ENCODE data around the gene PATJ. TPM values are rescaled to one million over a fixed set of nuclear protein-coding genes. Genes with fewer than 3 reads are reported as not detected.
"Not testable (repeated sequence)": the region's sequence is repeated elsewhere in the genome, so short reads cannot be mapped to it uniquely, and the experiment has no call there.

The PATJ gene
- total RNA-seq, 1 donor from 2014 or later, result 4.0 TPM

- DNase-seq (ENCODE audit: low read depth in 2 of 2), result no peak
Observed at GRCh38 chr1:61825393-61825792, 83.1 kb downstream of the PATJ start.

- peak in 1 of 2 donors; percentile 83 for DNase-seq (ENCODE audit: low read depth in 2 of 2)
Observed at GRCh38 chr1:61828805-61829204, 86.5 kb downstream of the PATJ start.

DNA sequence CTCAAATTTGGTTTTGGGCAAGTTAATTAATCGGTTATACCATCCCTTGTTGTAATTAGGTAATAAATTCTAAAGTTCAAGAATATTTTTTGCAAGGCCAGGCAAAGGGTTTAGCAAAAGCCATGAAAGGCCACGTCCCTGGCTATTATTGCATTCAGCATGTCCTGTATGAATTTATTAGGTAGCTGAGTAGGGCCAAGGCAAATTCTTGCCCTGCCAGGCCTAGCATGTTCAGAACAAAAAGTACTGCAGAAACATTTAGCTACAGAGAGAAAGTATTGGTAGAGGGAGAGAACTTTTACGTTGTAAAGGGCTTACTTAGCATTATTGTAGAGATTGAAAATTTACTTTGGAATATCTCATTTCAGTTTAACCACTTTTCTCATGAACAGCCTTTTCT, 94.4 kb downstream of the PATJ start:
- no peak for DNase-seq (ENCODE audit: low read depth in 2 of 2)

GRCh38 chr1:61837607-61838006, 95.3 kb downstream of the PATJ start:
- DNase-seq (ENCODE audit: low read depth in 2 of 2), result peak in 1 of 2 donors; percentile 28

DNA sequence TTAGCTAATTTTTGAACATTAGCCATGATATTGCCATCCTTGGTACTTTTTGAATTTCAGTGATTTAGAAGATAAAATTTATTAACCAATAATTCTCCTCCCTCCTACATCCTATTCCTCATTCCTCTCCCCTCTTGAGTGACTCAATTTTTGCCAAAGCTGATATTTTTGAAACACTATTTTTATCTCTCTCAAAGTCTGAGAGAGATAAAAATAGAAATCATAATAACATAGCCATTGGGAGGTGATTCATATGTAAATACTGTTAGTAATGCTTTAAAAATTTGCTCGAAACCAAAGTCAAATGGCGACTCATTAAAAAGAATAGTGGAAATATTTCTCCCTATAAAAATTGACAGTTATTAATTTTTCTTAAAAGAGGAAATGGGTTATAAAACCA, 97.4 kb downstream of the PATJ start:
- DNase-seq (ENCODE audit: low read depth in 2 of 2), result peak in 1 of 2 donors; percentile 56

GRCh38 chr1:61842036-61842435, 99.8 kb downstream of the PATJ start:
- no peak for DNase-seq (ENCODE audit: low read depth in 2 of 2)

GRCh38 chr1:61842863-61843514, 100.7 kb downstream of the PATJ start:
- peak; percentile 10 to 44 for DNase-seq (ENCODE audit: low read depth in 2 of 2)

GRCh38 chr1:61844006-61844405, 101.7 kb downstream of the PATJ start:
- no peak for DNase-seq (ENCODE audit: low read depth in 2 of 2)

- not testable (repeated sequence) for DNase-seq (ENCODE audit: low read depth in 2 of 2)
Observed at GRCh38 chr1:61844664-61845063, 102.4 kb downstream of the PATJ start.

GRCh38 chr1:61851235-61851634, 109.0 kb downstream of the PATJ start:
- no peak for DNase-seq (ENCODE audit: low read depth in 2 of 2)

DNA sequence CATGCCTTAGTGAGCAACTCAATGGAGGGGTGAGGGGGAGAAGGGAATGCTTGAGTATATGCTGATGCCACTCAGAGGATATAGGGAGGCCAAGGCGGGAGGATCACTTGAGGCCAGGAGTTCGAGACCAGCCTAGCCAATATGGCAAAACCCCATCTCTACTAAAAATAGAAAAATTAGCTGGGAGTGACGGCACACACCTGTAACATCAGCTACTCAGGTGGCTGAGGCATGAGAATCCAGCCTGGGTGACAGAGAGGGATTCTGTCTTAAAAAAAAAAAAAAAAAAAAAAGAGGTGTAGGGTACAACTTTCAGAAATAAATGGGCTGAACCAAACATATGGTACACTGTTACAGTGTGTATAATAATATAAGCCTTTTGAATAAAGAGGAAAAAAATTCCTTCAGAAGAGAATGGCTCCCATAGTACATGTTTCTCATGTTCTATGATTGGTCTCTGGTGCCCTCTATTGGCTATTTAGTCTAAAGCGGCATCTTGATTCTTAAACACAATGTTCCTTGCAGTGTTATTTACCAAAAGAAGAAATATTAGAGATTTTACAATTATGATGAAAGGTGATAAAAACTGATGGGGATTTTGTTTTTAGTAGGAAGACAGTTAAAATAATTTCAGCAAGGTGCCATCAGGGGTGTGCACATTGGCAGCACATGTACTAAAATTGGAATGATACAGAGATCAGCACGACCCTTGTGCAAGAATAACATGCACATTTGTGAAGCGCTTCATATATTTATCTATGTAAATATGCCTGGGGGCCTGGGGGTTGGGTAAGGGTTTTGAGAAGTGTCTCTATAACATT, 109.8 kb downstream of the PATJ start:
- peak; percentile 55 to 80 for DNase-seq (ENCODE audit: low read depth in 2 of 2)

DNA sequence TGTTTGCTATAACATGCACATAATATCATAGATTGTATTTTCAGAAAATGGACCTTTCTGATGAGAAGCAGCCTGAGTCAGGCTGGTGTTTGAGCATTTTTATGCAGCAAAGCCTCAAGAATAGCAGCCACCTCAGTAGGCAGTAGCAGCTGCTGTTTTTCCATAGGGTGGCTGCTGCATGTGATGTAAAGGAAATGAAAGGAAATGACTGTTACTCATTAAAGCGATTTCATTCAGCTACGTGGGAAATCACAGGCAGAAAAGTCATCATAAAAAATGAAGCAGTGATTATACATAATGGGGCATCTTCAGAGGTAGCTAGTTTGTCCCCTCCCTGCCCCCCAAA, 110.4 kb downstream of the PATJ start:
- DNase-seq (ENCODE audit: low read depth in 2 of 2), result peak in 1 of 2 donors; percentile 46

GRCh38 chr1:61853583-61853982, 111.3 kb downstream of the PATJ start:
- DNase-seq (ENCODE audit: low read depth in 2 of 2), result peak; percentile 21 to 62

DNA sequence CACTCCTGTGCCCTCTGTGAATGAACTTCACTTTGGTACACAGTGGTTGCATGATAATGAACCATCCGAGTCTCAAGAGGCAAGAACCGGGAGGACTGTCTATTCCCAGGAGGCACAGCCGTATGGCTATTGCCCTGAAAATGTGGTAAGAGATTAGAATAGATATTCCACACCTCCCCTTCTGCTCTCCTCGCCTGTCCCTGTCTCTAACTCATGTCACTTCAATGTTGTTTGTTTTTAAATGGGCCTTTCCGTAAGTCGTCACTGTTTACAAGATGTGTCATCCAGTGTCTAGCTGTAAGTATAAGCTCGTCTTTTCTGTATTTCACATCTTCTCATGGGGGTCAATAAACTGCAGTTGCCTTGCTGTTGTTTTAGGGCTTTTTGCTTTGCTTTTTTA, 122.2 kb downstream of the PATJ start:
- no peak for DNase-seq (ENCODE audit: low read depth in 2 of 2)

- no peak for DNase-seq (ENCODE audit: low read depth in 2 of 2)
Observed at GRCh38 chr1:61865646-61866220, 123.5 kb downstream of the PATJ start.

DNA sequence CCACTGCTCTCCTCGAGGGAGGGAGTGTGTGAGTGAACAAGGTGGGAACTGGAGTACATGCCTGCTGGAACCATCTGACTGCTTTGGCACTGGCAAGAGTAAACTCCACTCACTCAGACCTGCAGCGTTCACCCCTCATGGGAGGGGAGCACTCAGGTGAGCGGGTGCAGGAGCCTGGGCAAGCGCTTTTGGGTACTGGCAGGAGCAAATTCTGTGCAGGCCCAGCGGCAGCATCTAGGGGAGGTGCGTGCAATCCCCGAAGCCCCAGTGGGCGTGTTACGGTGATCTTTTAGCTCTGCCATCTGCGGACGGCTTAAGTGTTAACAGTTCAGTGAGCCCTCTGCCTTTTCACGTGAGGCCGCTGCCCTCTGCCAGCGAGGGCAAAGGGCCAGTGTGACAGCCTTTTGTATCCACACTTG, 127.4 kb downstream of the PATJ start:
- DNase-seq (ENCODE audit: low read depth in 2 of 2), result no peak

- no peak for DNase-seq (ENCODE audit: low read depth in 2 of 2)
Observed at GRCh38 chr1:61872206-61872605, 129.9 kb downstream of the PATJ start.

GRCh38 chr1:61873581-61873980, 131.3 kb downstream of the PATJ start:
- no peak for DNase-seq (ENCODE audit: low read depth in 2 of 2)

GRCh38 chr1:61873994-61874393, 131.7 kb downstream of the PATJ start:
- DNase-seq (ENCODE audit: low read depth in 2 of 2), result no peak

DNA sequence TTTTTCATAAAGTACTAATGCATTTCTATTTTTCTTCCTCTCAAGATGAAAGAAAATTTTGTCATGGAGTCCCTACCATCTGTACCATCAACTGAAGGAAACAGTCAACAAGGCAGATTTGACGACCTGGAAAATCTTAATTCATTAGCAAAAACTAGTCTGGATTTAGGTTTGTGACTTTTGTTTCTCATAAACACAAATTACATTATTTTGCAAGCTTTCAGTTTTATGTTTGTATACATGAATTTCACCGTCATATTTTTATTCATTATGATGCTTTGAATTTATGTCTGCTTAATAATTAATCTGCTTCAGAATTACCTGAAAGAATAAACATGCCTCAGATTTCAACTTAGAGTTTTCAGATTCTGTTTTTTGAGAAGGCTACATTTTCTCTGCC, 132.9 kb downstream of the PATJ start:
- no peak for DNase-seq (ENCODE audit: low read depth in 2 of 2)

DNA sequence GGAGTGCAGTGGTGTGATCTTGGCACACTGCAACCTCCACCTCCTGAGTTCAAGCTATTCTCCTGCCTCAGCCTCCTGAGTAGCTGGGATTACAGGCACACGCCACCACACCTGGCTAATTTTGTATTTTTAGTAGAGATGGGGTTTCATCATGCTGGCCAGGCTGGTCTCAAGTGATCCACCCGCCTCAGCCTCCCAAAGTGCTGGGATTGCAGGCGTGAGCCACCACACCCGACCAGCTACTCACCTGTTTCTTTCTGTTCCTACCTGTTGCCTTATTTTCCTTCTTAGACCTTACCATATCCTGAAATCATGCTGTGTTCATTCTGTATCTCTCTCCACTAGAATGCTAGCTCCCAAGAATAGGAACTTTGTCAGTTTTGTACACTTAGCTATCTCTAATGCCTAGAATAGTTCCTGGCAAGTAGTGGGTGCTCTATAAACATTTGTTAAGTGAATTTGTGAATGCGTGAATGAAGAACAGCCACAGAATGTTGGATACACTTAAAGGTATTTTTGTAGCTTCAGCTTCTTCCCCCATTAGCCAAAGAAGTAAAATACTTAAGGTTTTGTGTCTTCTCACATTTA, 137.7 kb downstream of the PATJ start:
- DNase-seq (ENCODE audit: low read depth in 2 of 2), result not testable (repeated sequence)

Measured in dermis microvascular lymphatic vessel endothelial cell (primary cell).